Measurements from ENCODE around the gene EHMT2.

EHMT2 gene

DNA sequence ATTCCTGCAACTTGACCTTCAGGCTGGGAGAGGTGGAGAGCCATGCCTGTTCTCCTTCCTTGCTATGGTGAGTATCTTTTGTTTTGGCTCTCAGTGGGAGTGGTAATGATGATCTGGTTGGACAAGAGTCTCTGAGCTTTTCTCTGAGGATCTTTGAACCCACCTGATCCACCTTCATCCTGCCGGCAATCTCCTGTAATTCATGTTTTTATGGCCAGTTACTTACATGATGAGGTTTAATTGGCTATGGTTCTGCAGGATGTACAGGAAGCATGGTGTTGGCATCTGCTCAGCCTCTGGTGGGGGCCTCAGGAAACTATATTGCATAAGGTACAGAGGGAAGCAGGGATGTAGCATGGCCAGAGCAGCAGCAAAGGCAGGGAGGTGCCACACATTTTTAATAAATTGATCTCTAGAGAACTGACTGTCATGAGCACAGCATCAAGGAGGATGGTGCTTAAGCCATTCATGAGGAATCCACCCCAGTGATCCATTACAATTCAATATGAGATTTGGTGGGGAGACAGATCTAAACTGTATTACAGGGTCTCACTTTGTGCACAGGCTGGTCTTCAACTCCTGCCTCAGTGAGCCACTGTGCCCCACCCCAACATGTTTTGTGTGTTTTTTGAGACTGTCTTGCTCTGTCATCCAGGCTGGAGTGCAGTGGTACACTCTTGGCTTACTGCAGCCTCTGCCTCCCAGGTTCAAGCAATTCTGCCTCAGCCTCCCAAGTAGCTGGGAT, 60.0 kb downstream of the EHMT2 start:
- DNase-seq (ENCODE audit: low read depth) = no peak

DNA sequence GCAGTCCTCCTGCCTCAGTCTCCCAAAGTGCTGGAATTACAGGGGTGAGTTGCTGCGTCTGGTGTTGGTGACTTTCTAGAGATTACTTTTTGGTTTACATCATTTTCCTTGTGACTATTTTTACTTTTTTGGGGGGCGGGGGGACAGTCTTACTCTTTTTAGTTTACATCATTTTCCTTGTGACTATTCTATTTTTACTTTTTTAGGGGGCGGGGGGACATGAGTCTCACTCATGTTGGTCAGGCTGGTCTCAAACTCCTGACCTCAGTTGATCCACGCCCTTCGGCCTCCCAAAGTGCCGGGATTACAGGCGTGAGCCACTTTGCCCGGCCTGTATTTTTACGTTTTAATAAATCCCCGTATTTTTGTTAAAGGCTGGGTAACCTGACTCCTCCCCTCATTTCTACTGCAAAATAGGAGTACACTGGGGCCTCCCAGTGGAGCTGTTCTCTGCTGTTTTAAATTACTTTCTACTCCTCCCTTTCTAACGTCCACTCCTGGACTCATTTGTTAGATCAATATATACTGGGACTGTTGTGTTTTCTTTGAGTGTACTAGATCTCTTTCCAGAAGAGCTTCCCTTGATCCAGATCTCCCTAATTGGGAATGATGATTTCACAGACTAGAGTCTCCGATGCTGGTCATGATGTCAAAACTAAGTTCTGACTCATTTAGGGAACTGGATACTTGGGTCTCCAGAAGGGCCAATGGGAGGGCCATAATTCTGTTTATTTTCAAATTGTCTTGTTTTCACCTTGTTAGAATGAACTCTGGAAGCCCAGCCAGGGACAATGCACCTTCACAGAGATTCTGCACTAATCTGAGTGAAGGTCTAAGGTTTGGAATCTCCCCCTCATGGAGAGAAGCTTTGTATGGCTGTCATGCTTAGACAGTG, 60.8 kb downstream of the EHMT2 start:
- DNase-seq (ENCODE audit: low read depth) = peak; percentile 69

- no peak for DNase-seq (ENCODE audit: low read depth)
Observed at GRCh38 chr6:31836047-31836473, 61.4 kb downstream of the EHMT2 start.

- DNase-seq (ENCODE audit: low read depth) = peak; percentile 92
Observed at GRCh38 chr6:31834367-31835250, 62.9 kb downstream of the EHMT2 start.

DNA sequence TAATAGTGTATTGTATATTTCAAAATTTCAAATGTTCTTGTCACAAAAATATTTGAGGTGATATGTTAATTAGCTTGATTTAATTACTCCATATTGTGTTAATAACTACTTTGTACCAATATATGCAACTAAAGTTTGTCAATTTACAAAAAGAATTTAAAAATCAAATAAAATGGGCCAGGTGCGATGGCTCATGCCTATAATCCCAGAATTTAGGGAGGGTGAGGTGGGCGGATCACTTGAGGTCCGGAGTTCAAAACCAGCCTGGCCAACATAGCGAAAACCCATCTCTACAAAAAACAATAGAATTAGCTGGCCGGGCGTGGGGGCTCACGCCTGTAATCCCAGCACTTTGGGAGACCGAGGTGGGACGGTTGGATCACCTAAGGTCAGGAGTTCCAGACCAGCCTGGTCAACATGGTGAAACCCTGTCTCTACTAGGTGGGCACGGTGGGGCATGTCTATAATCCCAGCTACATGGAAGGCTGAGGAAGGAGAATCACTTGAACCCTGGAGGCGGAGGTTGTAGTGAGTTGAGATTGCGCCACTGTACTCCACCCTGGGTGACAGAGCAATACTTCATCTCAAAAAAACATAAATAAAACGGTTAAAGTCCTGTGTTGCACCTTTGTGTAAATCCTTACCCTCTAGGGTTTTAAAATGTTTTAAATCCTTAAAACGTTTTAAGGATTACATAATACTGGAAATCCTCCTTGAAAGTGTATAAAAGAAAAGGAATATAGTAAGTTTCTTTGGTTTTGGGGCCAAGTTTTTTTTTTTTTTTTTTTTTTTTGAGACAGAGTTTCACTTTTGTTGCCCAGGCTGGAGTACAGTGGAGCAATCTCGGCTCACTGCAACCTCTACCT, 65.9 kb downstream of the EHMT2 start:
- no peak for DNase-seq (ENCODE audit: low read depth)

DNA sequence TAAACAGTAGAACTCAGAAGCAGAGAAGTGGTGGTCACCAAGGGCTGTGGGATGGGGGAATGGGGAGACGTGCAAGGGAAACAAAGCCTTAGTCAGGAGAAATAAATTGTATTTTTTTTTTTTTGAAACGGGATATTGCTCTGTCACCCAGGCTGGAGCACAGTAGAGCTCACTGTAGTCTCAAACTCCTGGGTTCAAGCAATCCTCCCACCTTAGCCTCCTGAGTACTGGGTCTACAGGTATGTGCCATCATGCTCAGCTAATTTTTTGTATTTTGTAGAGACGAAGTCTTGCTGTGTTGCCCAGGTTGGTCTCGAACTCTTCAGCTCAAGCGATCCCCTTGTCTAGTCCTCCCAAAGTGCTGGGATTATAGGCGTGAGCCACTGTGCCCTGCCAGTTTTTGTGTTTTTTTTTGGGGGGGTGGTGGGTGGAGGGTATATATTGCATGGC, 66.6 kb downstream of the EHMT2 start:
- DNase-seq (ENCODE audit: low read depth) = no peak

Measured in ELR (cell line).